ENCODE measurements around the gene FPGS.

The FPGS gene

GRCh38 chr9:127825319-127826051, 22.8 kb downstream of the FPGS start:
- peak; percentile 32; the same call in 1 of the 2 replicates for TF ChIP-seq CTCF (IDR thresholded peaks at IDR 0.05)

GRCh38 chr9:127826253-127826913, 23.7 kb downstream of the FPGS start:
- no peak for TF ChIP-seq CTCF (IDR thresholded peaks at IDR 0.05)

GRCh38 chr9:127828262-127829031, 25.8 kb downstream of the FPGS start:
- no peak for TF ChIP-seq CTCF (IDR thresholded peaks at IDR 0.05)

- no peak for TF ChIP-seq CTCF (IDR thresholded peaks at IDR 0.05)
These were observed 26.7 kb downstream of the FPGS start for GRCh38 chr9:127829205-127829906.

- TF ChIP-seq CTCF (IDR thresholded peaks at IDR 0.05), result no peak
These were observed 29.6 kb downstream of the FPGS start for GRCh38 chr9:127832248-127832647.

- TF ChIP-seq CTCF (IDR thresholded peaks at IDR 0.05), result no peak
These were observed 30.9 kb downstream of the FPGS start for GRCh38 chr9:127833555-127833954.

- TF ChIP-seq CTCF (IDR thresholded peaks at IDR 0.05), result no peak
These were observed 33.4 kb downstream of the FPGS start for GRCh38 chr9:127835991-127836516.

All from LNCAP (cell line).